ENCODE results near the gene COL12A1.

COL12A1 gene

GRCh38 chr6:75233092-75233615 is 27.3 kb upstream of the COL12A1 start:
- Histone ChIP-seq H3K27ac (ENCODE audit: insufficient read depth, low read depth, low read length, poor library complexity, severe bottlenecking) (no peak overlapping the region), H3K4me1 (ENCODE audit: control insufficient read depth, insufficient read depth, low read length) (no peaks in the 10 kb centered on the region), H3K9me3 (ENCODE audit: control insufficient read depth, low read length) (no peaks in the 10 kb centered on the region), H3K27me3 (ENCODE audit: control insufficient read depth, insufficient read depth, low read length, poor library complexity, severe bottlenecking) (no peaks in the 10 kb centered on the region), H3K36me3 (ENCODE audit: control insufficient read depth, insufficient read depth, low read length) (no peaks in the 10 kb centered on the region), H3K4me3 (ENCODE audit: insufficient read depth, low read depth, low read length) (no peak overlapping the region)
- 63 to 76% methylated on average over 2 to 3 of the region's 4 CpGs for WGBS, 2 experiments

GRCh38 chr6:75230484-75231325 is 24.9 kb upstream of the COL12A1 start:
- no peaks in the 10 kb centered on the region for H3K27me3 ChIP-seq (ENCODE audit: control insufficient read depth, insufficient read depth, low read length, poor library complexity, severe bottlenecking)
- no peaks in the 10 kb centered on the region for H3K4me1 ChIP-seq (ENCODE audit: control insufficient read depth, insufficient read depth, low read length)
- WGBS, 2 experiments: 60 to 67% methylated on average over 8 to 9 of the region's 10 CpGs
- H3K4me3 ChIP-seq (ENCODE audit: insufficient read depth, low read depth, low read length): no peak overlapping the region
- H3K9me3 ChIP-seq (ENCODE audit: control insufficient read depth, low read length): peaks cover 4% of the 10 kb centered on the region
- no peak overlapping the region for H3K27ac ChIP-seq (ENCODE audit: insufficient read depth, low read depth, low read length, poor library complexity, severe bottlenecking)
- no peaks in the 10 kb centered on the region for H3K36me3 ChIP-seq (ENCODE audit: control insufficient read depth, insufficient read depth, low read length)

- no peaks in the 10 kb centered on the region for H3K4me1 ChIP-seq (ENCODE audit: control insufficient read depth, insufficient read depth, low read length)
- 94 to 95% methylated on average over 6 of the region's 6 CpGs for WGBS, 2 experiments
Measured at GRCh38 chr6:75224303-75224926, 18.6 kb upstream of the COL12A1 start.

DNA sequence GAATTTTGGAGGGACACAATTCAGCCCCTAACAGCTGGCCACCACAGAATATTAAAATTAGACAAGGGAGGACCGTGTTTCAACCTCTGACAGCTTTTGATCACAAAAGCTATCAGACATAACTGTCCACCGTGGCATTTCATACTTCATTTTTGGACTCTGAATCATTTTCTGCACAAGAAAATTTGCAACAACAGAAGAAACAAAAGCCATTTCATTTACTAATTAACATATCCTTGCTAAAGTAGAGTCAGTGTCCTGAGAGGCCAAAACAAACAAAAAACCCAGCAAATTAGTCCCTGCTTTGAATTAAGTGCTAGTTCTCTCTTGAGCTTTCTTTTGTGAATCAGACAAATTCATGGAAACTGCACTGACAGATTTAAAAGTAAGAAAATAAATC is 17.6 kb upstream of the COL12A1 start:
- Histone ChIP-seq H3K4me3 (ENCODE audit: insufficient read depth, low read depth, low read length) (no peak overlapping the region), H3K9me3 (ENCODE audit: control insufficient read depth, low read length) (peaks cover 4% of the 10 kb centered on the region), H3K4me1 (ENCODE audit: control insufficient read depth, insufficient read depth, low read length) (no peaks in the 10 kb centered on the region), H3K27ac (ENCODE audit: insufficient read depth, low read depth, low read length, poor library complexity, severe bottlenecking) (no peak overlapping the region), H3K27me3 (ENCODE audit: control insufficient read depth, insufficient read depth, low read length, poor library complexity, severe bottlenecking) (no peaks in the 10 kb centered on the region), H3K36me3 (ENCODE audit: control insufficient read depth, insufficient read depth, low read length) (no peaks in the 10 kb centered on the region)
- WGBS, 2 experiments: 87 to 88% methylated on average over 2 of the region's 2 CpGs

More at GRCh38 chr6:75224303-75224926, 18.6 kb upstream of the COL12A1 start:
- no peaks in the 10 kb centered on the region for H3K27me3 ChIP-seq (ENCODE audit: control insufficient read depth, insufficient read depth, low read length, poor library complexity, severe bottlenecking)
- H3K27ac ChIP-seq (ENCODE audit: insufficient read depth, low read depth, low read length, poor library complexity, severe bottlenecking): no peak overlapping the region
- H3K9me3 ChIP-seq (ENCODE audit: control insufficient read depth, low read length): peaks cover 4% of the 10 kb centered on the region
- no peaks in the 10 kb centered on the region for H3K36me3 ChIP-seq (ENCODE audit: control insufficient read depth, insufficient read depth, low read length)
- no peak overlapping the region for H3K4me3 ChIP-seq (ENCODE audit: insufficient read depth, low read depth, low read length)

GRCh38 chr6:75222261-75222660 is 16.4 kb upstream of the COL12A1 start:
- Histone ChIP-seq H3K27ac (ENCODE audit: insufficient read depth, low read depth, low read length, poor library complexity, severe bottlenecking) (no peak overlapping the region), H3K4me3 (ENCODE audit: insufficient read depth, low read depth, low read length) (no peak overlapping the region), H3K4me1 (ENCODE audit: control insufficient read depth, insufficient read depth, low read length) (no peaks in the 10 kb centered on the region), H3K27me3 (ENCODE audit: control insufficient read depth, insufficient read depth, low read length, poor library complexity, severe bottlenecking) (no peaks in the 10 kb centered on the region), H3K9me3 (ENCODE audit: control insufficient read depth, low read length) (no peaks in the 10 kb centered on the region), H3K36me3 (ENCODE audit: control insufficient read depth, insufficient read depth, low read length) (no peaks in the 10 kb centered on the region)

DNA sequence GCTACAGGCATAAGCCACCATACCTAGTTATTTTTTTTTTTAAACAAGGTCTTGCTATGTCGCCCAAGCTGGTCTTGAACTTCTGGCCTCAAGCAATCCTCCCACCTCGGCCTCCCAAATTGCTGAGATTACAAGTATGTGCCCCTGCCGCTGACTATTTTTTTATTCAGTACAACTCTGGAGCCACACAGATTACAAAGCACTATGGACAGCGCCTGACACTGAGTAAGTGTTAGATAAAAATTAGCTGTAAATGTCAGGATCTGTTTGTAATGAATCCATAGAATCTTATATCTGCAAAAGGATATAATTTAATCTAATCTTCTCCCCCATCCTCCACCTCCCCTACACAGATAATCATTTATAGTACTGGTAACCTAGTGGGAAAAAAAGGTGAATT is 15.3 kb upstream of the COL12A1 start:
- H3K36me3 ChIP-seq (ENCODE audit: control insufficient read depth, insufficient read depth, low read length): no peaks in the 10 kb centered on the region
- no peak overlapping the region for H3K4me3 ChIP-seq (ENCODE audit: insufficient read depth, low read depth, low read length)
- H3K27ac ChIP-seq (ENCODE audit: insufficient read depth, low read depth, low read length, poor library complexity, severe bottlenecking): no peak overlapping the region
- H3K27me3 ChIP-seq (ENCODE audit: control insufficient read depth, insufficient read depth, low read length, poor library complexity, severe bottlenecking): no peaks in the 10 kb centered on the region
- 92 to 95% methylated on average over 3 of the region's 4 CpGs for WGBS, 2 experiments
- no peaks in the 10 kb centered on the region for H3K4me1 ChIP-seq (ENCODE audit: control insufficient read depth, insufficient read depth, low read length)
- H3K9me3 ChIP-seq (ENCODE audit: control insufficient read depth, low read length): no peaks in the 10 kb centered on the region

GRCh38 chr6:75220357-75220756 is 14.5 kb upstream of the COL12A1 start:
- H3K27ac ChIP-seq (ENCODE audit: insufficient read depth, low read depth, low read length, poor library complexity, severe bottlenecking): no peak overlapping the region
- no peaks in the 10 kb centered on the region for H3K36me3 ChIP-seq (ENCODE audit: control insufficient read depth, insufficient read depth, low read length)
- H3K9me3 ChIP-seq (ENCODE audit: control insufficient read depth, low read length): no peaks in the 10 kb centered on the region
- 83 to 97% methylated on average over 1 of the region's 1 CpG for WGBS, 2 experiments
- no peaks in the 10 kb centered on the region for H3K27me3 ChIP-seq (ENCODE audit: control insufficient read depth, insufficient read depth, low read length, poor library complexity, severe bottlenecking)
- no peak overlapping the region for H3K4me3 ChIP-seq (ENCODE audit: insufficient read depth, low read depth, low read length)
- no peaks in the 10 kb centered on the region for H3K4me1 ChIP-seq (ENCODE audit: control insufficient read depth, insufficient read depth, low read length)

DNA sequence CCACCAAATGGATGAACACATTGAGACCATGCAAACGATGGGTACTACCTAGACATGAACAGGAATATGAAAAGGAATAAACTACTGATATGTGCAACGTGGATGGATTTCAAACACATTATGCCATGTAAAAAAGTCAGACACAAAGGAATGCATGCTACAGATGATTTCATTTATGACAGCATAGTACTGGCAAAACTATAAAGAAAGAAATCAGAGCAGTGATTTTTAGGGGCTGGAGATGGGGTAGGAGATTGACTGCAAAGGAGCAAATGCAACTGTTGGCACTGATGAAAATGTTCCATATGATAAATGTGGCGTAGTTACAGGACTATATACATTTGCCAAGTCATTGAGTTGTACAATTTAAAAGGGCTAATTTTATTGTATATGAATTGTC is 13.4 kb upstream of the COL12A1 start:
- no peak overlapping the region for H3K4me3 ChIP-seq (ENCODE audit: insufficient read depth, low read depth, low read length)
- no peaks in the 10 kb centered on the region for H3K4me1 ChIP-seq (ENCODE audit: control insufficient read depth, insufficient read depth, low read length)
- WGBS, 2 experiments: 93 to 94% methylated on average over 3 of the region's 3 CpGs
- no peaks in the 10 kb centered on the region for H3K27me3 ChIP-seq (ENCODE audit: control insufficient read depth, insufficient read depth, low read length, poor library complexity, severe bottlenecking)
- H3K9me3 ChIP-seq (ENCODE audit: control insufficient read depth, low read length): no peaks in the 10 kb centered on the region
- no peak overlapping the region for H3K27ac ChIP-seq (ENCODE audit: insufficient read depth, low read depth, low read length, poor library complexity, severe bottlenecking)
- H3K36me3 ChIP-seq (ENCODE audit: control insufficient read depth, insufficient read depth, low read length): no peaks in the 10 kb centered on the region

DNA sequence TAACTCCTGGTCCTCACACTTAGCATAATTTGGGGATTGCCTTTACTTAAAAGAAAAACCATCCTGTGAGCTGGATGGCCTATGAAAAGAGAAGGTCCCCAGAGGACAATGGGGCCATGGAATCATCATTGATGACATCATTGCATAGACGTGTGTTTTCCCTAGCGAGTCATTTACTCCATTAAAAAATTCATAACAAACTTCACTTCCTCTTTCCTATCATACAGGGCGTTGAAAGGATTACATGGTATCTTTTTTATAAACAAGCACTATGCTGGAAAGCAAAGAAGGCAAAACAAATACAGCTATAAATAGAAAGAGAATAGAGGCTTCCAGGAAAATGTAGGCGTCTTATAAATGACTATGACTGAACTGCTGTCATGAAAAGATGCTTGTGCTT is 11.3 kb upstream of the COL12A1 start:
- 77 to 81% methylated on average over 3 to 4 of the region's 4 CpGs for WGBS, 2 experiments
- H3K4me1 ChIP-seq (ENCODE audit: control insufficient read depth, insufficient read depth, low read length): no peaks in the 10 kb centered on the region
- H3K27ac ChIP-seq (ENCODE audit: insufficient read depth, low read depth, low read length, poor library complexity, severe bottlenecking): no peak overlapping the region
- no peaks in the 10 kb centered on the region for H3K27me3 ChIP-seq (ENCODE audit: control insufficient read depth, insufficient read depth, low read length, poor library complexity, severe bottlenecking)
- H3K36me3 ChIP-seq (ENCODE audit: control insufficient read depth, insufficient read depth, low read length): no peaks in the 10 kb centered on the region
- H3K4me3 ChIP-seq (ENCODE audit: insufficient read depth, low read depth, low read length): no peak overlapping the region
- no peaks in the 10 kb centered on the region for H3K9me3 ChIP-seq (ENCODE audit: control insufficient read depth, low read length)

DNA sequence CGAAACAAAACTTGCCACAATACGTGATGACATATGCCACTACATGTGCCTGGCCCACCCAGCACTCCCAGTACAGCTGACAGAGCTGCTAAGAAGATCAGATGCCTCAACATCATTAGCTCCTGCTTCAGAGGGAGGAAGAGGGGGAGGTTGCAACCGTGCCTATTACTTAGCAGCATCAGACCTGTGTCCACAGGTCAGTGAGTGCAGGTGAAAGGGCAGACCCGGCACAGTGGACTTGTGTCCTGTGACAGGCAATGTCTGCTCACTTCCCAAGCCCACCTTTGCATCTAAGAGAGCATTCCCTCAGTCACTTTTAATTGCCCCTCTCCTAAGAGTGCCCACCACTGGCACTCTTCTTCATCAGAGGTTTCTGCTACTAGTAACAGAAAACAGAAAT is 9.4 kb upstream of the COL12A1 start:
- no peaks in the 10 kb centered on the region for H3K9me3 ChIP-seq (ENCODE audit: control insufficient read depth, low read length)
- H3K4me3 ChIP-seq (ENCODE audit: insufficient read depth, low read depth, low read length): no peak overlapping the region
- H3K27ac ChIP-seq (ENCODE audit: insufficient read depth, low read depth, low read length, poor library complexity, severe bottlenecking): no peak overlapping the region
- no peaks in the 10 kb centered on the region for H3K4me1 ChIP-seq (ENCODE audit: control insufficient read depth, insufficient read depth, low read length)
- WGBS, 2 experiments: 85 to 91% methylated on average over 4 of the region's 4 CpGs
- no peaks in the 10 kb centered on the region for H3K27me3 ChIP-seq (ENCODE audit: control insufficient read depth, insufficient read depth, low read length, poor library complexity, severe bottlenecking)
- no peaks in the 10 kb centered on the region for H3K36me3 ChIP-seq (ENCODE audit: control insufficient read depth, insufficient read depth, low read length)
